Measurements from ENCODE around the gene TMEM107. TPM values are rescaled to one million over a fixed set of nuclear protein-coding genes. Genes with fewer than 3 reads are reported as not detected.

Gene TMEM107
- total and polyA plus RNA-seq, 10 of the 15 experiments (the other 5 are each of a cell fraction or from before 2014, with no cell fraction given), result 7.9 to 38.7 (median 22.9) TPM

- TF ChIP-seq NFYB (IDR thresholded peaks at IDR 0.05; ENCODE audit: insufficient read depth, low read depth, low read length), result no peak
- no peak for TF ChIP-seq CUX1 (IDR thresholded peaks at IDR 0.05; ENCODE audit: insufficient replicate concordance, low read depth, low read length)
- no peak for TF ChIP-seq ZBED1 (IDR thresholded peaks at IDR 0.05; ENCODE audit: borderline replicate concordance)
- no peak for TF ChIP-seq PRDM15 (CRISPR knock-in tag; IDR thresholded peaks at IDR 0.05)
- TF ChIP-seq RBBP5 (conservative IDR thresholded peaks at IDR 0.05), result no peak
- no peak for TF ChIP-seq ATF3 (IDR thresholded peaks at IDR 0.05; ENCODE audit: borderline replicate concordance, extremely low read depth, low read depth, low read length)
- 0 out of 2 replicates have a peak, but pooled peaks have one; percentile 26 for TF ChIP-seq FOXM1 (IDR thresholded peaks at IDR 0.05; ENCODE audit: low read depth, low read length)
- TF ChIP-seq CHD4 (IDR thresholded peaks at IDR 0.05), result no peak
- TF ChIP-seq SREBF2 (IDR thresholded peaks at IDR 0.05; ENCODE audit: low read length), result peak; percentile 96
- TF ChIP-seq NFYA (IDR thresholded peaks at IDR 0.05; ENCODE audit: borderline replicate concordance, low read depth, low read length), result no peak
- TF ChIP-seq CBFB (IDR thresholded peaks at IDR 0.05; ENCODE audit: low read depth), result peak; percentile 61
- no peak for TF ChIP-seq PBX3 (IDR thresholded peaks at IDR 0.05; ENCODE audit: insufficient replicate concordance, low read depth, low read length)
- TF ChIP-seq ZNF274 (IDR thresholded peaks at IDR 0.05; ENCODE audit: insufficient read depth, insufficient read length), result no peak
- TF ChIP-seq E2F4 (IDR thresholded peaks at IDR 0.05; ENCODE audit: low read depth, low read length), result no peak
- peak; percentile 75; the same call in 1 of the 2 replicates for TF ChIP-seq CREB1 (IDR thresholded peaks at IDR 0.05; ENCODE audit: low read depth)
- no peak for TF ChIP-seq HCFC1 (IDR thresholded peaks at IDR 0.05; ENCODE audit: low read length)
- no peak for TF ChIP-seq BRCA1 (IDR thresholded peaks at IDR 0.05; ENCODE audit: low read depth, low read length)
Measured at GRCh38 chr17:8222630-8223355, 46.6 kb upstream of the TMEM107 start (continued).
